Measurements from ENCODE around the gene MDH2.
"Not testable (repeated sequence)": the region's sequence is repeated elsewhere in the genome, so short reads cannot be mapped to it uniquely, and the experiment has no call there.

The MDH2 gene, protein sequence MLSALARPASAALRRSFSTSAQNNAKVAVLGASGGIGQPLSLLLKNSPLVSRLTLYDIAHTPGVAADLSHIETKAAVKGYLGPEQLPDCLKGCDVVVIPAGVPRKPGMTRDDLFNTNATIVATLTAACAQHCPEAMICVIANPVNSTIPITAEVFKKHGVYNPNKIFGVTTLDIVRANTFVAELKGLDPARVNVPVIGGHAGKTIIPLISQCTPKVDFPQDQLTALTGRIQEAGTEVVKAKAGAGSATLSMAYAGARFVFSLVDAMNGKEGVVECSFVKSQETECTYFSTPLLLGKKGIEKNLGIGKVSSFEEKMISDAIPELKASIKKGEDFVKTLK
- 40.5 to 59.0 (median 51.3) reads per million in 3 donors for total RNA-seq

DNA sequence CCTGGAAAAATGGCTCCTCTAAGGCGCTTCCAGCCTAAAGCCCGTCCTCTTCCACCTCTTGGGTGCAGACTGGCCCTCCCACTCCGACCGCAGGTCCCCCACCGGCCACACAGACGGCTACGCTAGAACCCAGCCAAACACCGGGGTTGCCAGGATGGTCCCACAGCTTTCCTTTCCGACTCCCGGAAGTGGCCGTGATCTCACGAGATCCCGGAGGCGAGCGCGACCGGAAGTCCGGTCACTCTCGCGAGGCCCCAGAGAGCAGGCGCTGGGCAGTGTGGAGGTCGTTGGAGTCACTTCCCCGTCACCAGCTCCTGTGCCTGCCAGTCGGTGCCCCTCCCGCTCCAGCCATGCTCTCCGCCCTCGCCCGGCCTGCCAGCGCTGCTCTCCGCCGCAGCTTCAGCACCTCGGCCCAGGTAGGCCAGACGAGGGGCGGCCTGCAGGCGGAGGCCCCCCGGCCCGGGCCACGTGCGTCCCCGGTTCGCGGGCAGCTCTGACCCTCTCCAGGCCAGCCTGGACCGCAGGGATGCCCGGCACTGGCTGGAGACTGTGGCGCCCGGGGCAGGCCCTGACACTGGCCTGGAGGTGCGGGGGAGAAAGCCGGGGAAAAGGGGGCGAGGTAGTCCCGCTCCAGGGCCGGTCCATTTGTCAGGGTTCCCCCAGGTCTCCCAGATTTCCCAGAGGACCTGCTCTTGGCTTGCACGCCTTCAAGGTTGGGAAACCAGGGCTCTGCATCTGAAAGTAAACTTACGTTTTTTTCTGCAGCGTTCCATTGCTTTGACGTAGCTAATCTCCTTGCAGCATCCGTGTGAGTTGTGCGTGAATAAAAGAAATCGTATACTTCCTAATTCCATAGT, at the start of gene MDH2, which contains the start of gene STYXL1:
TSS of gene MDH2 (plus strand) at position 296 of the 857 bp plus-strand sequence. CDS start at position 351, 55 bp downstream.
TSS of gene STYXL1 (minus strand) at position 190 of the 857 bp plus-strand sequence. CDS start 17,477 bp downstream, outside the sequence.
- H3K9me3 ChIP-seq (ENCODE audit: control insufficient read depth, low read length) = no peaks in the 10 kb centered on the region

DNA sequence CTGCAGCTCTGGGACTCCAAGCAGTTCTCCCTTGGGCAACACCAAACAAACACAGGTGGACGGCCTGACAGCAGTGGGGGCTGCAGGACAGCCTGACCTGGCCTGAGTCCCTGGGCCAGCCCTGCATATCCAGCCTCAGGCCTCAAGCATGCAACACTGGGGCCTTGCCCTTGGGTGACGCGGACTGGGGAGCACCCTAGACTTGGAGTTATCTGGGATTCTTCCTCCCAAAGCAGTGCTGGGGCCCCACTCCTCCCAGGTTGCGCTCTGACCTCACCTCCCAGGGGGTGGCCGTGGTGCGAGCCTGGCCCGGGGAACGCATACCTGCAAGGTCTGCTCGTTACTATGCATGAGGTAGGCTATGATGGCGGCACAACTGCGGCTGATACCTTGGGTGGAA, 47.3 kb upstream of the MDH2 start:
- H3K4me1 ChIP-seq (ENCODE audit: control insufficient read depth, insufficient read depth, low read length, poor library complexity, severe bottlenecking) = no peaks in the 10 kb centered on the region
- H3K27me3 ChIP-seq (replicated peaks; ENCODE audit: control insufficient read depth, insufficient read depth, low read length, poor library complexity, severe bottlenecking) = no peaks in the 10 kb centered on the region
- no peak overlapping the region for H3K27ac ChIP-seq (ENCODE audit: insufficient read depth, low read length, poor library complexity, severe bottlenecking)
- H3K36me3 ChIP-seq (ENCODE audit: control insufficient read depth, insufficient read depth, low read length) = peaks cover 15% of the 10 kb centered on the region
- DNase-seq = no peak
- no peaks in the 10 kb centered on the region for H3K9me3 ChIP-seq (ENCODE audit: control insufficient read depth, low read length)
- H3K4me3 ChIP-seq (ENCODE audit: insufficient read depth, low read depth, low read length, poor library complexity, severe bottlenecking) = no peak overlapping the region

More for the DNA sequence above, at the start of gene MDH2, which contains the start of gene STYXL1:
- H3K27ac ChIP-seq (ENCODE audit: insufficient read depth, low read length, poor library complexity, severe bottlenecking) = peak within 1 kb of the TSS; percentile 80
- H3K27me3 ChIP-seq (replicated peaks; ENCODE audit: control insufficient read depth, insufficient read depth, low read length, poor library complexity, severe bottlenecking) = no peaks in the 10 kb centered on the region
- peak; percentile 76 to 85 (median 79) for DNase-seq
- H3K4me1 ChIP-seq (ENCODE audit: control insufficient read depth, insufficient read depth, low read length, poor library complexity, severe bottlenecking) = peaks cover 3% of the 10 kb centered on the region
- H3K4me3 ChIP-seq (ENCODE audit: insufficient read depth, low read depth, low read length, poor library complexity, severe bottlenecking) = peak within 1 kb of the TSS; percentile 91
- H3K36me3 ChIP-seq (ENCODE audit: control insufficient read depth, insufficient read depth, low read length) = peaks cover 4% of the 10 kb centered on the region

DNA sequence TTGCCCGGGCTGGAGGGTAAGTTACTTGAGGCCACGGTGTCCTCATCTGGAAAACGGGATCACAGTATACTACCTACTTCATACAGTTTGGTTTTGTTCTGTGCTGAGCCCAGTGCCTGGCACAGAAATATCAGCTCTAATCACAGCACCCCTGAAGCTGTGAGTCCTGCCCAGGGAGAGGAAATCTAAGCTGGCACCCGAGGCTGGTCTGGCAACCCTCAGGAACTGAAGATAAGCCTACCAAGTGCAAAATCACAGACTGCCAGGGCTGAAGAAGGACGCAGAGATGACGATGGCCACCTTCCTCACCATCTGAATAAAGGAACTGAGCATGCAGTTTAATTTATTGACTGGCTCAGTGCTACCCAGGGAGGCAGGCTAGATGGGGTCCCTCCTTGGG, 45.8 kb upstream of the MDH2 start:
- no peaks in the 10 kb centered on the region for H3K27me3 ChIP-seq (replicated peaks; ENCODE audit: control insufficient read depth, insufficient read depth, low read length, poor library complexity, severe bottlenecking)
- H3K36me3 ChIP-seq (ENCODE audit: control insufficient read depth, insufficient read depth, low read length) = peaks cover 12% of the 10 kb centered on the region
- H3K4me3 ChIP-seq (ENCODE audit: insufficient read depth, low read depth, low read length, poor library complexity, severe bottlenecking) = no peak overlapping the region
- no peaks in the 10 kb centered on the region for H3K4me1 ChIP-seq (ENCODE audit: control insufficient read depth, insufficient read depth, low read length, poor library complexity, severe bottlenecking)
- DNase-seq = no peak
- no peaks in the 10 kb centered on the region for H3K9me3 ChIP-seq (ENCODE audit: control insufficient read depth, low read length)
- no peak overlapping the region for H3K27ac ChIP-seq (ENCODE audit: insufficient read depth, low read length, poor library complexity, severe bottlenecking)

DNA sequence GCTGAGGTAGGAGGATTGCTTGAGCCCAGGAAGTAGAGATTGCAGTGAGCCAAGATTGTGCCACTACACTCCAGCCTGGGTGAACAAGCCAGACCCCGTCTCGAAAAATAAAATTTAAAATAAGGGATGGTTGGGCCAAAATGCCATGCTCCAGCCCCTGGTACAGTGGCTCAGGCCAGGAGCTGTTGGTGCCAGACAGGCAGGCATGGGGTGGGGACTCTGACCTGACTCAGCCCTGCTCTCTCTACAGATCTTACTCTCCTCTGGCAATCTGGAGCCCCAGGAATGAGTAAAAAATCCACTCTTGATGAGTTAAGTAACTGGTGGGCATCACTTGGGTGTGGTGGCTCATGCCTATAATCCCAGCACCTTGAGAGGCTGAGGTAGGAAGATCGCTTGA, 45.1 kb upstream of the MDH2 start:
- no peak overlapping the region for H3K27ac ChIP-seq (ENCODE audit: insufficient read depth, low read length, poor library complexity, severe bottlenecking)
- H3K4me3 ChIP-seq (ENCODE audit: insufficient read depth, low read depth, low read length, poor library complexity, severe bottlenecking) = no peak overlapping the region
- no peaks in the 10 kb centered on the region for H3K9me3 ChIP-seq (ENCODE audit: control insufficient read depth, low read length)
- peaks cover 12% of the 10 kb centered on the region for H3K36me3 ChIP-seq (ENCODE audit: control insufficient read depth, insufficient read depth, low read length)
- no peaks in the 10 kb centered on the region for H3K27me3 ChIP-seq (replicated peaks; ENCODE audit: control insufficient read depth, insufficient read depth, low read length, poor library complexity, severe bottlenecking)
- H3K4me1 ChIP-seq (ENCODE audit: control insufficient read depth, insufficient read depth, low read length, poor library complexity, severe bottlenecking) = no peaks in the 10 kb centered on the region
- DNase-seq = no peak

DNA sequence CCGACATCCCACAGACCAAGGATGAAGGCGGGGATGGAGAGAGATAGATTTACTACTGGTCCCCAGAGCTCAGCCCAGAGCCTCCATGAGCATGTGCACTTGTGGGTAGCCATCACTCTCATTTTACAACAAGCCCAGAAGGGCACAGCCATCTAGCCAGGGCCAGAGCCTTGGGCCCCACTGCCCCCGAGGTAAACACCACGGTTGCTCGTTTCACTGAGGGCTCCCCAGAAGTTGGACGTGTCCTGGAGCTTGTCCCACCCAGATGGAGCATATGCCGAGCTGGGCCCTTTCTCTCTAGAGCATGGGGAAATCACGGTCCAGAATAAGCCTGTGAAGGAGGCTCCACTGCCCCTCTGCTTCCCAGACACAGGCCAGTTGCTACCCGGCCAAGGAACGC, 44.6 kb upstream of the MDH2 start:
- no peak for DNase-seq
- Histone ChIP-seq H3K36me3 (ENCODE audit: control insufficient read depth, insufficient read depth, low read length) (peaks cover 12% of the 10 kb centered on the region), H3K9me3 (ENCODE audit: control insufficient read depth, low read length) (no peaks in the 10 kb centered on the region), H3K27ac (ENCODE audit: insufficient read depth, low read length, poor library complexity, severe bottlenecking) (no peak overlapping the region), H3K27me3 (replicated peaks; ENCODE audit: control insufficient read depth, insufficient read depth, low read length, poor library complexity, severe bottlenecking) (no peaks in the 10 kb centered on the region), H3K4me3 (ENCODE audit: insufficient read depth, low read depth, low read length, poor library complexity, severe bottlenecking) (no peak overlapping the region), H3K4me1 (ENCODE audit: control insufficient read depth, insufficient read depth, low read length, poor library complexity, severe bottlenecking) (no peaks in the 10 kb centered on the region)

DNA sequence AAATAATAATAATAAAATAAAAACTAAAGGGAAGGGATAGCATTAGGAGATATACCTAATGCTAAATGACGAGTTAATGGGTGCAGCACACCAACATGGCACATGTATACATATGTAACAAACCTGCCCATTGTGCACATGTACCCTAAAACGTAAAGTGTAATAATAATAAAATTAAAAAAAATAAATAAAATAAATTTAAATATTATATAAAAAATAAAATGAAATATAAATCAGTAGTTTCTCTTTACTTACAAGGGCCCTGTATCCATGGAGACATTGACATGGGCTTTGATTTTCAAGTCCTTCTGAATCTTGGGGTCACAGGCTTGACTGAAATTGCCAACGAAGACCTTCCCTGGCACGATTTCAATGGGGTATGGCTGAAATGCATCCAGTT, 42.9 kb upstream of the MDH2 start:
- not testable (repeated sequence) for DNase-seq; H3K27me3 ChIP-seq (replicated peaks; ENCODE audit: control insufficient read depth, insufficient read depth, low read length, poor library complexity, severe bottlenecking); H3K27ac ChIP-seq (ENCODE audit: insufficient read depth, low read length, poor library complexity, severe bottlenecking); H3K9me3 ChIP-seq (ENCODE audit: control insufficient read depth, low read length); H3K4me3 ChIP-seq (ENCODE audit: insufficient read depth, low read depth, low read length, poor library complexity, severe bottlenecking)
- Histone ChIP-seq H3K4me1 (ENCODE audit: control insufficient read depth, insufficient read depth, low read length, poor library complexity, severe bottlenecking) (peaks cover 11% of the 10 kb centered on the region), H3K36me3 (ENCODE audit: control insufficient read depth, insufficient read depth, low read length) (peaks cover 12% of the 10 kb centered on the region)

DNA sequence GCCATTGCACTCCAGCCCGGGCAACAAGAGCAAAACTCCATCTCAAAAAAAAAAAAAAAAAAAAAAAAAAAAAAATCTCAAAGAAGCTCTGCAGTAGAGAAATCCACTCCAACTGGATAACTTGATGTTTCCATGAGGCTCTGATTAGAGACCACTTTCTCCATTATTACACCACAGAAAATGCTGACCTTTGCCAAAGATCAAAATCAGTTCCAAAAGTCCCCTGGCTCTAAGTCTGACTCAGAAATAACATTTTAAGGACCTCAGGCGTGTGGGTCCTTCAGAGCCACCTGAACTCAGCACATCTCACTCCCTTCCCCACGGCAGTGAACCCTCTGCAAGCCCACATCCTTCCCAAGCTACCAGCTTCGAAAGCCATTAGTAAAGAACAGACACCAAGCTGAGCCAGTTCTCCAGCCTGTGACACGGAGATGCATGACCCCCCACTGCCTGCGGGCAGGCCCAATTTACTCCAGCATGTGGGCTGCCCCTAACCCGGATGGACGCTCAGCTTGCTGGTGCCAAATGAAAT, 39.7 kb upstream of the MDH2 start:
- peaks cover 6% of the 10 kb centered on the region for H3K36me3 ChIP-seq (ENCODE audit: control insufficient read depth, insufficient read depth, low read length)
- H3K27ac ChIP-seq (ENCODE audit: insufficient read depth, low read length, poor library complexity, severe bottlenecking) = no peak overlapping the region

DNA sequence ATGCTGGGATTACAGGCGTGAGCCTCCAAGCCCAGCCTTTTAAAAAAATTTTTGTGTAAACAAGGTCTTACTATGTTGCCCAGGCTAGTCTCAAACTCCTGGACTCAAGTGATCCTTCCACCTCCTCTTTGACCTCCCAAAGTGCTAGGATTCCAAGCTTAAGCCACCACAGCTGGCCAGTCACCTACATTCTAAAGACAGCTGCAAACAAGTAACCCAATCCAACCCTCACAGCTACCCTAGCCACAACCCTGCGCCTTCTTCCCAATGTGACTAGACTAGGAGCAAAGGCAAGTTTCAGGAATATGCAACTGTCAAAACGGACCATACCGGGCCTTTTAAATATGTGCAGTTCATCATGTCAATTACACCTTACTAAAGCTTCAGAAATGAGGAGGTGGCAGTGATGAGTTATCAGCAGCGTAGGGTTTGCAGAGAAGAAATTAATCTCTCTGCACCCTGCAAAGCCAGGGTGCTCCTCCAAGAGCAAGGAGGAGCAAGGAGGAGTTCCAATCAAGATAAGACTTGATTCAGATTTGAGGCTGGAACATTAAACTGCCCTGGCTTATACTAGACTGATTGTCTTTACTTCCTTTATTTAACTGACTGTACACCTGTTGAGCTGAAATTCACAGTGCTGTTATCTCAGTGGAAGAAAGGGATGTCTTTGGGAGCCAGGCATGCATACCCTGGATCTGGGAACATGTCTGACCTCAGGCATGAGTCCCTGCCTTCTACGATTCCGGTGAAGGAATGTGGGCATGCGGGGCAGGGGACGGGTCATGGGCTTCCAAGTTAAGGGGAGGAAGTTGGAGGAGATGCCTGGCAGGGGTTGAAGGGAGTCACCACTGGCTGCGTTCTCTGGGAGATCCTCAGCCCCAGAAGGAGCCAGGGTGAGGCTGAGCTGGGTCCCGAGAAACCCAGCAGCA, 38.0 kb upstream of the MDH2 start:
- DNase-seq = no peak
- Histone ChIP-seq H3K4me3 (ENCODE audit: insufficient read depth, low read depth, low read length, poor library complexity, severe bottlenecking) (no peak overlapping the region), H3K4me1 (ENCODE audit: control insufficient read depth, insufficient read depth, low read length, poor library complexity, severe bottlenecking) (peaks cover 11% of the 10 kb centered on the region), H3K27ac (ENCODE audit: insufficient read depth, low read length, poor library complexity, severe bottlenecking) (no peak overlapping the region), H3K9me3 (ENCODE audit: control insufficient read depth, low read length) (no peaks in the 10 kb centered on the region), H3K36me3 (ENCODE audit: control insufficient read depth, insufficient read depth, low read length) (no peaks in the 10 kb centered on the region), H3K27me3 (replicated peaks; ENCODE audit: control insufficient read depth, insufficient read depth, low read length, poor library complexity, severe bottlenecking) (no peaks in the 10 kb centered on the region)

More for the DNA sequence above, 39.7 kb upstream of the MDH2 start:
- Histone ChIP-seq H3K27me3 (replicated peaks; ENCODE audit: control insufficient read depth, insufficient read depth, low read length, poor library complexity, severe bottlenecking) (no peaks in the 10 kb centered on the region), H3K9me3 (ENCODE audit: control insufficient read depth, low read length) (no peaks in the 10 kb centered on the region), H3K4me3 (ENCODE audit: insufficient read depth, low read depth, low read length, poor library complexity, severe bottlenecking) (no peak overlapping the region), H3K4me1 (ENCODE audit: control insufficient read depth, insufficient read depth, low read length, poor library complexity, severe bottlenecking) (peaks cover 11% of the 10 kb centered on the region)
- DNase-seq = no peak

DNA sequence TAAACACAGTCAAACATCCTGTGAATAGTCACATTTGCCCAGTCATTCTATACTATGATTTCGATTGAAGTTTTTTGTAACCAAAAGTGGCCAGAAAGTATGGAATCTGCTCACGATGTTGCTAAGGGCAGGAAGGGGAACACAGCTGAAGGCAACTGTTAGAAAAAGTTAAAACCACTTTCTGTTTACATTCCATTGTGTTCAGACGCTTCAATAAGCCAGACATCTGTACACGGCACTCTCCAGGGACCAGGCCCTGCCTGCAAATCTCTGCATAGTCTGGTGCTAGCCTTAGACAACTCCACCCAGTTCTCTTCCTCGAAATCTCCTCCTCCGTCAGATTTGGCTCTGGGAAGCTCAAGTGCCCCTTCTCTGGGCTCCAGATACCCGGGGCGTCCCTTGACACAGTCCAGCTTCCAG, 36.5 kb upstream of the MDH2 start:
- Histone ChIP-seq H3K9me3 (ENCODE audit: control insufficient read depth, low read length) (no peaks in the 10 kb centered on the region), H3K27me3 (replicated peaks; ENCODE audit: control insufficient read depth, insufficient read depth, low read length, poor library complexity, severe bottlenecking) (no peaks in the 10 kb centered on the region), H3K27ac (ENCODE audit: insufficient read depth, low read length, poor library complexity, severe bottlenecking) (no peak overlapping the region), H3K4me3 (ENCODE audit: insufficient read depth, low read depth, low read length, poor library complexity, severe bottlenecking) (no peak overlapping the region), H3K36me3 (ENCODE audit: control insufficient read depth, insufficient read depth, low read length) (no peaks in the 10 kb centered on the region), H3K4me1 (ENCODE audit: control insufficient read depth, insufficient read depth, low read length, poor library complexity, severe bottlenecking) (peaks cover 11% of the 10 kb centered on the region)
- no peak for DNase-seq

Measured in effector memory CD4-positive, alpha-beta T cell (primary cell).